OCI-LY1 (cell line): ENCODE results near the gene RNF224.

Source experiments
- H2AFZ ChIP-seq: fragments of 200-600 bp; sonication (generic), shearing (Covaris generic); 2 replicates; pipeline ENCODE4 v1.6.0; 2014; ENCODE audit warnings: antibody characterized with exemption, mild to moderate bottlenecking, low read length
- H3F3A ChIP-seq: fragments of 200-600 bp; sonication (generic), shearing (Covaris generic); 2 replicates; pipeline ENCODE4 v1.6.0; 2014; ENCODE audit warnings: mild to moderate bottlenecking, antibody characterized with exemption, low read length, moderate library complexity; ENCODE audit not compliant: insufficient read depth
- H3K27ac ChIP-seq: fragments of 200-600 bp; sonication (generic); 2 replicates; pipeline ENCODE4 v1.5.1; 2014; ENCODE audit warnings: low read length, mixed run types, mild to moderate bottlenecking, low read depth; ENCODE audit not compliant: poor library complexity, severe bottlenecking
- H3K27me3 ChIP-seq: fragments of 200-600 bp; sonication (generic); 2 replicates; pipeline ENCODE4 v1.6.0; 2014; ENCODE audit warnings: antibody characterized with exemption, mild to moderate bottlenecking, low read length, moderate library complexity; ENCODE audit not compliant: insufficient read depth
- H3K36me3 ChIP-seq: fragments of 200-600 bp; sonication (generic); 2 replicates; pipeline ENCODE4 v1.6.1; 2014; ENCODE audit warnings: mild to moderate bottlenecking, antibody characterized with exemption, low read length, moderate library complexity, mixed read lengths; ENCODE audit not compliant: insufficient read depth
- H3K4me1 ChIP-seq: fragments of 200-600 bp; sonication (generic); 2 replicates; pipeline ENCODE4 v1.5.1; 2014; ENCODE audit warnings: mild to moderate bottlenecking, low read length, moderate library complexity; ENCODE audit not compliant: insufficient read depth, severe bottlenecking
- H3K4me2 ChIP-seq: fragments of 200-600 bp; sonication (generic), shearing (Covaris generic); 2 replicates; pipeline ENCODE4 v1.6.1; 2014; ENCODE audit warnings: low read length
- H3K4me3 ChIP-seq: fragments of 200-600 bp; sonication (generic); 2 replicates; pipeline ENCODE4 v1.5.1; 2014; ENCODE audit warnings: low read length, low read depth, mild to moderate bottlenecking, mixed read lengths; ENCODE audit not compliant: poor library complexity, severe bottlenecking
- H3K79me2 ChIP-seq: fragments of 200-600 bp; shearing (Covaris generic); 2 replicates; pipeline ENCODE4 v1.6.1; 2016; ENCODE audit warnings: mixed run types, low read length, mixed read lengths; ENCODE audit not compliant: insufficient read depth
- H3K9ac ChIP-seq: fragments of 200-600 bp; sonication (generic), shearing (Covaris generic); 2 replicates; pipeline ENCODE4 v1.6.1; 2014; ENCODE audit warnings: mild to moderate bottlenecking, low read length, mixed read lengths
- H3K9me2 ChIP-seq: fragments of 200-600 bp; sonication (generic), shearing (Covaris generic); 2 replicates; pipeline ENCODE4 v1.6.1; 2014; ENCODE audit warnings: low read depth, mild to moderate bottlenecking, low read length, mixed read lengths
- H3K9me3 ChIP-seq: fragments of 200-600 bp; shearing (Covaris generic); 2 replicates; pipeline ENCODE4 v1.6.1; 2014; ENCODE audit warnings: low read length, mixed read lengths
- H4K20me1 ChIP-seq: fragments of 200-600 bp; sonication (generic), shearing (Covaris generic); 2 replicates; pipeline ENCODE4 v1.6.0; 2016; ENCODE audit warnings: mild to moderate bottlenecking, low read length; ENCODE audit not compliant: insufficient read depth
- CTCF ChIP-seq: fragments of 200-600 bp; sonication (generic), shearing (Covaris generic); IDR thresholded peaks from 2 replicates; pipeline ENCODE4 v1.5.1; 2017; ENCODE audit warnings: mild to moderate bottlenecking, antibody characterized with exemption, low read length, moderate library complexity, mixed read lengths
- EZH2 ChIP-seq: fragments of 200-600 bp; sonication (generic), shearing (Covaris generic); IDR thresholded peaks from 2 replicates; pipeline ENCODE4 v1.8.0; 2017; ENCODE audit warnings: borderline replicate concordance, mixed run types, mild to moderate bottlenecking, antibody characterized with exemption, low read length, moderate library complexity, mixed read lengths

RNF224 gene

GRCh38 chr9:137185921-137186320, 41.4 kb upstream of the RNF224 start:
- Histone ChIP-seq H3K9me2 (no peaks in the 10 kb centered on the region), H3K4me1 (peaks cover 30% of the 10 kb centered on the region), H3F3A (no peaks in the 10 kb centered on the region), H3K27ac (no peak overlapping the region), H2AFZ (no peak overlapping the region), H4K20me1 (no peaks in the 10 kb centered on the region), H3K9me3 (no peaks in the 10 kb centered on the region), H3K27me3 (no peaks in the 10 kb centered on the region), H3K9ac (no peak overlapping the region), H3K36me3 (peaks cover 41% of the 10 kb centered on the region), H3K4me2 (no peak overlapping the region), H3K4me3 (no peak overlapping the region), H3K79me2 (peaks cover 4% of the 10 kb centered on the region)
- TF ChIP-seq EZH2 (no peak), CTCF (no peak)

GRCh38 chr9:137186385-137186784, 40.9 kb upstream of the RNF224 start:
- Histone ChIP-seq H3K79me2 (peaks cover 4% of the 10 kb centered on the region), H3K4me1 (peaks cover 30% of the 10 kb centered on the region), H3K9me2 (no peaks in the 10 kb centered on the region), H3K4me3 (peak overlapping the region; percentile 72), H4K20me1 (no peaks in the 10 kb centered on the region), H3K36me3 (peaks cover 37% of the 10 kb centered on the region), H3F3A (no peaks in the 10 kb centered on the region), H3K27ac (no peak overlapping the region), H3K9me3 (no peaks in the 10 kb centered on the region), H3K4me2 (peak overlapping the region; percentile 89; the same call in 1 of the 2 replicates), H2AFZ (no peak overlapping the region), H3K27me3 (no peaks in the 10 kb centered on the region), H3K9ac (no peak overlapping the region)
- TF ChIP-seq EZH2, result no peak

- peaks cover 32% of the 10 kb centered on the region for H3K36me3 ChIP-seq
- peaks cover 4% of the 10 kb centered on the region for H3K79me2 ChIP-seq
- H3K9ac ChIP-seq, result peak overlapping the region; percentile 69
Measured at GRCh38 chr9:137187386-137187785, 39.9 kb upstream of the RNF224 start.

More at GRCh38 chr9:137187386-137187785, 39.9 kb upstream of the RNF224 start:
- H3F3A ChIP-seq, result no peaks in the 10 kb centered on the region
- peak overlapping the region; percentile 72 for H3K4me3 ChIP-seq
- H3K4me1 ChIP-seq, result peaks cover 30% of the 10 kb centered on the region
- no peaks in the 10 kb centered on the region for H3K27me3 ChIP-seq
- no peaks in the 10 kb centered on the region for H3K9me3 ChIP-seq
- no peaks in the 10 kb centered on the region for H4K20me1 ChIP-seq
- H2AFZ ChIP-seq, result no peak overlapping the region
- no peak overlapping the region for H3K27ac ChIP-seq
- TF ChIP-seq CTCF, result no peak
- TF ChIP-seq EZH2, result no peak
- no peaks in the 10 kb centered on the region for H3K9me2 ChIP-seq
- peak overlapping the region; percentile 89 for H3K4me2 ChIP-seq
